Activated naive CD8-positive, alpha-beta T cell (primary cell): Measurements from ENCODE around the gene MYO19.
"Not testable (repeated sequence)": the region's sequence is repeated elsewhere in the genome, so short reads cannot be mapped to it uniquely, and the experiment has no call there.

Source experiments
- H3K27ac Mint-ChIP-seq: one replicate; pipeline ENCODE4 v1.8.0; 2021; ENCODE audit warnings: mixed read lengths
- H3K27me3 Mint-ChIP-seq: one replicate; pipeline ENCODE4 v1.8.0; 2021; ENCODE audit warnings: mixed read lengths
- H3K36me3 Mint-ChIP-seq: one replicate; pipeline ENCODE4 v1.8.0; 2021; ENCODE audit warnings: mixed read lengths
- H3K4me1 Mint-ChIP-seq: one replicate; pipeline ENCODE4 v1.8.0; 2021; ENCODE audit warnings: low read depth, mixed read lengths
- H3K4me3 Mint-ChIP-seq: one replicate; pipeline ENCODE4 v1.8.0; 2021; ENCODE audit warnings: mild to moderate bottlenecking, mixed read lengths
- H3K9me3 Mint-ChIP-seq: one replicate; pipeline ENCODE4 v1.8.0; 2021; ENCODE audit warnings: low read depth, mixed read lengths

The MYO19 gene

DNA sequence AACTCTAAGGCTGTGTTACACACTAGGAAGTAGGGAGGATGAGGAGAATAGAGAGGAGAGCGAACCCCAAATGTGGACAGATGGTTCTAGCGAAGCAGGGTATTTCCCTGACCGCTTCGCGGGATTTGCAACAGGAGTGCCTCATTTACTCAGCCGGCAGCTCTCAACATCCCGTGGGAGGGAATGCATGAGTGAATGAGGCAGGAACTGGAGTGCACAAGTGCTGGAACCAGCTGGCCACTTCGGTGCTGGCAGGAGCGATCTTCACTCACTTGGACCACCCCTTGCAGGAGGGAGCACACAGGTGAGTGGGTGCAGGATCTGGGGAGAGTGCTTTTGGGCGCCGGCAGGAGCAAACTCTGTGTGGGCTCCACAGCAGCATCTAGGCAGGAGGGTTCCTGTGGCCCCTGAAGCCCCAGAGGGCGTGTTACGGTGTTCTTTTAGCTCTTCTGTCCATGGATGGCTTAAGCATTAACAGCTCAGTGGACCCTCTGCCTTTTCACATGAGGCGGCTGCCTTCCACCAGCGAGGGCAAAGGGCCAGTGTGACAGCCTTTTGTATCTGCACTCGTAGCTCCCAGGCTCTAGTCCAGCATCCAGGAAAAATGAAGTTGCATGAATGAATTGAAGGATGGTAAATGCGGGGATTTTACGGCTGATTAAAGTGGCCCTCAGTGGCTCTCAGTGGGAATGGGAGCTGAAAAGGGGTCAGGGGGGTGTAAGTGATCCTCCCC, 65.6 kb downstream of the MYO19 start:
- Mint-ChIP-seq H3K4me3 (no peak overlapping the region), H3K27ac (no peak overlapping the region), H3K36me3 (peaks cover 2% of the 10 kb centered on the region), H3K27me3 (peaks cover 11% of the 10 kb centered on the region), H3K4me1 (no peaks in the 10 kb centered on the region), H3K9me3 (no peaks in the 10 kb centered on the region)

DNA sequence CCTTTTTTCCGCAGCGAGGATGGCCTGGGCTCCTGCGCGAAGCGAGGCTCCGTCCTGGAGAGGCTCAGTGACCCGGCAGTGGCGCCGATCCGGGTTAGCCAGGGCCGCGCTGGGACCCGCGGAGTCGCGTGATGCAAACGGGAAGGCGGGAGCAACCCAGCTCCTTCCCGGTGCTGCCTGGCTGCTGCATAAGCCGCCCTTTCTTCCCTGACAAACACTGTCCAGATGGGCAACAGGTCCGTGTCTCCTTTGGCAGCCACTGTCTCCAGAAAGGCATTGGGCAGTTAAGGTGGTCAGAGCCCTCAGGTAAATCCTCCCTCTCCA, 69.9 kb downstream of the MYO19 start:
- H3K27ac Mint-ChIP-seq: no peak overlapping the region
- no peaks in the 10 kb centered on the region for H3K9me3 Mint-ChIP-seq
- H3K4me3 Mint-ChIP-seq: no peak overlapping the region
- peaks cover 23% of the 10 kb centered on the region for H3K27me3 Mint-ChIP-seq
- H3K4me1 Mint-ChIP-seq: no peaks in the 10 kb centered on the region
- H3K36me3 Mint-ChIP-seq: peaks cover 2% of the 10 kb centered on the region

DNA sequence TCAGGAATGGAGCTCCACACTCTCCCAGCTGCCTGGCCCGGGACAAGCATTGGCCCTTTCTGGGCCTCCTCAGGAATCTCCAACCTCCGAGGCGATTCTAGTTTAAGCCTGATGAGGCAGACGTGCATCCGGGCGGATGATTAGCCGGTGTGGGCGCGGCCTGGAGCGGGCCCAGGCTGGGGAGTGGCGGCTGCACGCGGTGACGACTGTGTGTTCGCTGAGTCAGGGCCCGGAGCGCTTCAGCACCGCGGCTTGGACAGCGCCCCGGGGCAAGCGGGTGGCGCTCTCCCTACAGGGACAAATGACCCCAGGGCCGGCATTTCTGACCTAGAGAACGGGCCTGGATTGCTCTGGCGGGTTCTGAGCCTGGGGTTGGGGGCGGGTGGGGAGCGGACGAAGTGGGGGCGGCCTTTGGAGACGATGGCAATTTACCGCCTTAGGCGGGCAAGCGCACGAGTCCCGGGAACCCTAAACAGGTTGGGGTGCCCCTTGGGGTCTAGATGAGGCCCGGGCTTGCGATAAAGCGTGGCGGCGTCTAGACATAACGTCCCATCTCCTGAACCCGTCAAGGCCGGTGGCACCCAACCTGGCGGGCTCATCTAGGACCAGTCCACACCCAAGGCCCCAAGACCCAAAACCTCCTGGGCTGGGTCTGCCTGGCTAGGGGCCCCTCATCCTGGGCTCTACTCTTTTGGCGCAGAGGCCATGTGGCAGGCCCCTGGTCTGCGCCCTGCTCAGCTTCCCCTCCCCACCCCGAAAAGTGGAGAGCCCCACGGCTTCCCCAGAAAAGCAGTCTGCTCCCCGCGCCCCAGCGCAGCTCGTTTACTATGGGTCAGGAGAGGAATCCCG, 70.5 kb downstream of the MYO19 start:
- Mint-ChIP-seq H3K9me3 (no peaks in the 10 kb centered on the region), H3K4me1 (no peaks in the 10 kb centered on the region), H3K27me3 (peaks cover 23% of the 10 kb centered on the region), H3K27ac (no peak overlapping the region), H3K36me3 (peaks cover 2% of the 10 kb centered on the region), H3K4me3 (no peak overlapping the region)

DNA sequence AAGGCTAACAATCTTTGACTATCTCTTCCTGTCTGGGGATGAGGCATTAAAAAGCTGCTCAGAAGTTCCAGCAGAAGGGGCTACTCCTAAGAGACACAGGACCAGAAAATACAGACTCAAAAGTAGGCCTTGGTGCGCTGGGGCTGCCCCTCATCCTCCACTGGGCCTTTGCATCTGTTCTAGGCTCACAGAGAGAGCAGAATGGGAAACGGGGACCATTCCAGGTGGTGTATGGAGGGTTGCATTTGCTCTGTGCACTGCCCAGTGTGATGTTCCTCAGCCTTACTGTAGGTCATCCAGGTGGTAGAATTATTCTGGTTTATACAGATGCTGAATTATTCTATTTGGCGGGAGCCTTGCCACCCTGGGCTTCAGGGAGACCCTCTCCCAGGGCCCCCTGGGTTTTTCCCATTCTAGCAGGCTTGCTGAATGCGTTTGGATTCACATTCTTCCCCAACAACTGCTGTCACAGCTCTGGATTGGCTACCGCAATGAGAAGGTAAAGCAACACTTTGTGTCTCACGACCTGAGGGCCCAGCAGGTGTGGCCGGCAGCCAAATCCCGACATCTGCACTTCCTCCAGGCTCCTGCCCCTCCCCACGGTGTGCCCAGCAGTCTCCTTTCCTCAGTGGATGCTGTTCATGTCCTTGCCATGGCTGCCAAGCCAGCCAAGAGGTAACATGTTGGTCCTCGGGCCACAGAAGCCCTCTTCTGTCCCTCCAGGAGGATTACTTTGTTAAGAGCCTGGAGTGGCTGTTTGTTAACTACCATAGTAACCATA, 73.1 kb downstream of the MYO19 start:
- Mint-ChIP-seq H3K36me3 (peaks cover 2% of the 10 kb centered on the region), H3K27ac (no peak overlapping the region), H3K4me1 (no peaks in the 10 kb centered on the region), H3K4me3 (no peak overlapping the region), H3K27me3 (peaks cover 19% of the 10 kb centered on the region), H3K9me3 (no peaks in the 10 kb centered on the region)

DNA sequence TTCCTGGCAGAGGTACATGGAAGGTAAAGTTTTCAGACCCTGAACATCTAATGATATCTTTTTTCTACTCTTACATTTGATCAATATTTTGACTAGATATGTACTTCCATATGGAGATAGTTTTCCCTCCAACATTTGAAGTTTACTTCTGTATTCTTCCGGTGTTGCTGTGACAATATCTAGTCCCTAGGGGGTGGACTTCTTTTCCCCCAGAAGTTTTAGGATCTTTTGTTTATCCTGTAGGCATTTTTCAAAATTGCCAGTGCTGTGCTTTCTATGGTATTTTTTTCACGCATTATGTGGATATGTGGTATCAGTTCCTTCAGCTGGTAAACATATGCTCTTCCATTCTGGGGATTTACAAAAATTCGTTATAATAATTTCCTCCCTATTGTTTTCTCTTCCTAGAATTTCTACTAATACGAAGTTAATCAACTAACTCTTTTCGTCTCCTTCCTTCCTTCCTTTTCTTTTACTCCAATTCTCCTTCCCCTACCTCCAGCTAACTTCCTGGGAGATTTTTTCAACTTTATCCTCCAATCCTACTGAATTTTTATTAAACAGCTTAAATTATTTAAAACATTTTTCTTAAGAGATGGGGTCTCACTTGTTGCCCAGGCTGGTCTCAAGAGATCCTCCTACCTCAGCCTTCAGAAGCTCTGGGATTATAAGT, 74.3 kb downstream of the MYO19 start:
- Mint-ChIP-seq H3K9me3 (no peaks in the 10 kb centered on the region), H3K4me3 (no peak overlapping the region), H3K27me3 (peaks cover 17% of the 10 kb centered on the region), H3K4me1 (no peaks in the 10 kb centered on the region), H3K27ac (no peak overlapping the region), H3K36me3 (no peaks in the 10 kb centered on the region)

DNA sequence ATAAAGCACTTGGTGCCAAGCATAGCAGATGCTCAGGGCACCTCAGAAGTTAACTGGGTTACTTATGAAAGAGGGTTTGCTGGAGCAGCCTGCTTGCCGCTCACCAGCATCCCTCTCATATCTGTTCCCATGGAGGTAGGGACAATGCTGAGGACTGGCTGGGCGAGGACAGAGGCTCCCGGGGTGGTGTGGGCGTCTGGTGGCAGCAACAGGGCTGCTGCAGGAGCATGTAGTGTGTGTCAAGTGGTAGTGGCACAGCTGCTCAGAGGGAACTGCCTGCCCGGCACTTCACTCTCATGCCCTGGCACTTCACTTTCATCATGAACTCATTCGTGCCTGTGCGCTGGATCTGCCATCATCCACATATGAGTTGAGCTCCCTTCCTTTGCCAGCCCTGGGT, 75.1 kb downstream of the MYO19 start:
- H3K27me3 Mint-ChIP-seq: peaks cover 14% of the 10 kb centered on the region
- H3K27ac Mint-ChIP-seq: no peak overlapping the region
- no peaks in the 10 kb centered on the region for H3K9me3 Mint-ChIP-seq
- no peak overlapping the region for H3K4me3 Mint-ChIP-seq
- no peaks in the 10 kb centered on the region for H3K4me1 Mint-ChIP-seq
- H3K36me3 Mint-ChIP-seq: no peaks in the 10 kb centered on the region

DNA sequence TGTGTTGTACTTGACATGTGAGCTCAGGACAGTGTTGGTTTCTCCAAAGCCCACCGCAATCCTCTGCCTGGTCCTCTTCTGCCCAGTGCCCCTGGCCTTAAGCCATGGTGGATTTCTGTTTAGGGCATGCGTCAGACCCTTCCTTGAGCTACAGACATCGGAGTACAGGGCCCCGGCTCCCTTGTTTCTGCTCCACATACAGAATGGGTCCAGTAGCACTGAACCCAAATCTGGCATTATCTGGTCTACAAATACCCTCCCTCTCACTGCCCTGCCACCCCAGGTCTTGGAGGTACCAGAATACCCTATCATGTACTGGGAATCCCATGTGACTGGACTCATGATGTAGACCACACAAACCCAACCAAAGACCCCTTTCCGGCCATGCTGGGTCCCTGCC, 75.6 kb downstream of the MYO19 start:
- no peaks in the 10 kb centered on the region for H3K36me3 Mint-ChIP-seq
- peaks cover 14% of the 10 kb centered on the region for H3K27me3 Mint-ChIP-seq
- no peaks in the 10 kb centered on the region for H3K4me1 Mint-ChIP-seq
- H3K4me3 Mint-ChIP-seq: no peak overlapping the region
- H3K9me3 Mint-ChIP-seq: no peaks in the 10 kb centered on the region
- H3K27ac Mint-ChIP-seq: no peak overlapping the region

DNA sequence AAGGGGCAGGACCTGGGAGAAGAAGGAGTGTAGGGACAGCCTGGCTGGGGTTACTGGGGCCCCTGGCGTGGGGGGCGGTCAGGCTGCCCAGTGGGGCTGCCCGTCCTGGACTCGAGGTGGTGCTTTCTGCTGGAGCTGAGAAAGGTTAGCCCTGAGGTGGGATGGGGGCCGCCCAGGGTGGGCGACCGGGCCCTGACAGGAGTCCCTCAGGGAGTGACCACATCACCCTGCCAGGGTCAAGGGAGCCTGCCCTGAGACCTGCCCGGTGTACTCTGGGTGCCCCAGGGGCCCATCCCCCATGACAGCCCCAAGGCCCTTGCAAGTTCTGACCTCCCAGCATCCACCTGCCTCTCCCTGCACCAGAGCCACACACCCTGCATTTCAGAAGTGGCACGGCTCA, 77.0 kb downstream of the MYO19 start:
- not testable (repeated sequence) for H3K9me3 Mint-ChIP-seq, H3K27ac Mint-ChIP-seq, H3K4me3 Mint-ChIP-seq, H3K36me3 Mint-ChIP-seq, H3K27me3 Mint-ChIP-seq, H3K4me1 Mint-ChIP-seq

DNA sequence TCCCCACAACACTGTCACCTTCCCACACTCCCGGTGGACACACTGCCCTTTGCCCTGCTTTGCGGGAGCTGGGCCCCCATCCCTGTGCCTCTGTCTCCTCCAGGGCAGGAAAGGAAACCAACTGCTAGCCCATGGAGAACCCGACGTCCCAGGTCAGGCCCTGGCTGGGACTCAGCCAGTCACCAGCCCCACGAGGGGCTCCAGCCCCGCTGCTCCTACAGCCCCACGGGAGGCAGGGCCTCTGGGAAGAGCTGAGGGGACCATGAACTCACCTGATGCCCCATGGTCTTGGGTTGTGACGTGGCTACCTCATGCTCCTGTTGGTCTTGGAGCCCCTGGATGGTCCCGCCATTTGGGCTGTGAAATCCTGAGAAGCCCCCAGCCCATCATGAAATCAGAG, 81.8 kb downstream of the MYO19 start:
- not testable (repeated sequence) for H3K4me3 Mint-ChIP-seq, H3K9me3 Mint-ChIP-seq, H3K36me3 Mint-ChIP-seq, H3K27me3 Mint-ChIP-seq, H3K27ac Mint-ChIP-seq, H3K4me1 Mint-ChIP-seq

DNA sequence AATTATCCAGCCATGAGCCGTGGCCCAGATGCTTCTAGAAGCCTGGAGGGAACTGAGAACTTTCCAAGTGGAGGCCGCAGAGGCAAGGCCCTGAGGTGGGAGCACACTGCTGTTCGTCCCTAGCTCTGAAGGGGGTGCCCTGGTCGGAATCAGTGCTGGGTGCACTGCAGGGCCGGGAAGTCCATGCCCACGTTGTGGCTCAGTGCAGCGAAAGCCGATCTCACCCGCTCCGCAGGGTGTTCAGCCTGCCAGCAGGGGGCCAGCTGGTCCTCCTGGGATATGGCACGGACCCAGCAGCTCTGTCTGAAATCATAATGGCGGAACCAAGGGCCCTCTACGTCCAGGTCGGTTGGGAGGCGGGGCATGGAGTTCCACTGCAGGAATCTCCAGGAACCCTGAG, 84.7 kb downstream of the MYO19 start:
- not testable (repeated sequence) for H3K27ac Mint-ChIP-seq, H3K27me3 Mint-ChIP-seq, H3K36me3 Mint-ChIP-seq, H3K9me3 Mint-ChIP-seq, H3K4me1 Mint-ChIP-seq, H3K4me3 Mint-ChIP-seq
